ENCODE measurements around the gene MEF2A. TPM values are rescaled to one million over a fixed set of nuclear protein-coding genes. Genes with fewer than 3 reads are reported as not detected.

Gene MEF2A
- total RNA-seq, 4 donors from 2014 or later = 16.9 to 47.5 (median 24.3) TPM

DNA sequence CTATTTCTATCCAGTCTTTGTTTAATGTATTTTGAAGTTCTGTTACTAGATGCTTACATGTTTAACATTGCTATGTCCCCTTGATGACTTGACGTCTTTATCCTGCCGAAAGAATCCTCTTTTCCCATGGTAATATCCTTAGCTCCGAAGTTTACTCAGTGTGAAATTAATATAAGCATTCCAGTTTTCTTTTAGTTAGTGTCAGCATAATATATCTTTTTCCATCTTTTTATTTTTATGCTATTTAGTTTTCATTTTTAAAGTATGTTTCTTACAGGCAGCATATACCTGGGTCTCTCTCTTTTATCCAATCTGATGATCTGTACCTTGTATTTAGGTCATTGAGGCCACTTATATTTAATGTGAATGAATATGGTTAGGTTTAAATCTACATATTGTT is 39.1 kb upstream of the MEF2A start:
- TF ChIP-seq POLR2A (IDR thresholded peaks at IDR 0.05) = no peak
- TF ChIP-seq, protein P1, sequence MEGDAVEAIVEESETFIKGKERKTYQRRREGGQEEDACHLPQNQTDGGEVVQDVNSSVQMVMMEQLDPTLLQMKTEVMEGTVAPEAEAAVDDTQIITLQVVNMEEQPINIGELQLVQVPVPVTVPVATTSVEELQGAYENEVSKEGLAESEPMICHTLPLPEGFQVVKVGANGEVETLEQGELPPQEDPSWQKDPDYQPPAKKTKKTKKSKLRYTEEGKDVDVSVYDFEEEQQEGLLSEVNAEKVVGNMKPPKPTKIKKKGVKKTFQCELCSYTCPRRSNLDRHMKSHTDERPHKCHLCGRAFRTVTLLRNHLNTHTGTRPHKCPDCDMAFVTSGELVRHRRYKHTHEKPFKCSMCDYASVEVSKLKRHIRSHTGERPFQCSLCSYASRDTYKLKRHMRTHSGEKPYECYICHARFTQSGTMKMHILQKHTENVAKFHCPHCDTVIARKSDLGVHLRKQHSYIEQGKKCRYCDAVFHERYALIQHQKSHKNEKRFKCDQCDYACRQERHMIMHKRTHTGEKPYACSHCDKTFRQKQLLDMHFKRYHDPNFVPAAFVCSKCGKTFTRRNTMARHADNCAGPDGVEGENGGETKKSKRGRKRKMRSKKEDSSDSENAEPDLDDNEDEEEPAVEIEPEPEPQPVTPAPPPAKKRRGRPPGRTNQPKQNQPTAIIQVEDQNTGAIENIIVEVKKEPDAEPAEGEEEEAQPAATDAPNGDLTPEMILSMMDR (IDR thresholded peaks at IDR 0.05) = no peak
- H3K4me1 ChIP-seq = no peaks in the 10 kb centered on the region
- no peak for DNase-seq
- intact Hi-C loops (cut with DNase I) = no loop called here
- WGBS, 2 donors = 86% methylated on average over 3 of the region's 3 CpGs
- H3K9me3 ChIP-seq = no peaks in the 10 kb centered on the region
- no peak overlapping the region for H3K27ac ChIP-seq
- H3K27me3 ChIP-seq = no peaks in the 10 kb centered on the region
- H3K4me3 ChIP-seq = no peak overlapping the region
- no peaks in the 10 kb centered on the region for H3K36me3 ChIP-seq

DNA sequence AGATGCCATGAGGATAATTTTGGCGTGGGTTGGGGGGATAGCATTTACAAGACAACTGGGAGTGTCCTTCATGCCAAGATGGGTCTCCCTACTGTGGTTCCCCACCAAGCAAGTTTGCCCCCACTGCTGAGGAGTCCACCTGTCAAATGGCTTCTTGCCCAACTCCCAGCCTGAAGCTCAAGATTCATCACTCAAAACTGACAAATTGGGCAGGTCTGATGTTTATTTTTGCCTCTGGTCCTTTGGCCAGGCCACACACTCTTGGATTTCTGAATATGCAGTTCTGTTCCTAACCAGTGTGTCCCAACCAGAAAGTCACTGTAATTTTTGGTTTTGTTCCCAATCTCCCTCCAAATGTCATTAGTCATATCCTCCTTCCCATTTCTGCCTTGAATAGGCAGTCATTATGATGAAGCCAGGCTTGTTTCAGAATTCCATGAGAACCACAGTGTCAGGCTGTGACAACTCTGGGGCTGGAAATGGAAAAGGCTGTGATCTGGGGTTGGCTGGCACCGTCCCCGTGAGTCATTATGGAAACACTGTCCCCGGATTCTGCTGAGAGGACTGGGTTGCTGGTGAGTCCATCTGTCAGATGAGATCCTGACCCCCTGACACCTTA is 29.3 kb upstream of the MEF2A start:
- no peaks in the 10 kb centered on the region for H3K36me3 ChIP-seq
- no peak for DNase-seq
- peaks cover 0 to 15% (median 5%) of the 10 kb centered on the region in 3 donors for H3K4me1 ChIP-seq
- peak overlapping the region in 3 of 4 donors; percentile 49 to 75 (median 49) for H3K27ac ChIP-seq
- no peaks in the 10 kb centered on the region for H3K27me3 ChIP-seq
- TF ChIP-seq, protein P1 (IDR thresholded peaks at IDR 0.05) = no peak
- no peak for TF ChIP-seq POLR2A (IDR thresholded peaks at IDR 0.05)
- intact Hi-C loops (cut with DNase I) = no loop called here
- H3K4me3 ChIP-seq = no peak overlapping the region
- 28 to 30% methylated on average over 3 to 4 of the region's 4 CpGs for WGBS, 2 donors
- H3K9me3 ChIP-seq = no peaks in the 10 kb centered on the region

GRCh38 chr15:99537344-99537743 is 28.4 kb upstream of the MEF2A start:
- H3K36me3 ChIP-seq = no peaks in the 10 kb centered on the region
- H3K4me1 ChIP-seq = peaks cover 0 to 15% (median 5%) of the 10 kb centered on the region in 3 donors
- H3K27me3 ChIP-seq = no peaks in the 10 kb centered on the region
- no peak for DNase-seq
- intact Hi-C loops (cut with DNase I) = no loop called here
- H3K4me3 ChIP-seq = no peak overlapping the region
- peak overlapping the region in 3 of 4 donors; percentile 49 to 54 (median 49) for H3K27ac ChIP-seq
- H3K9me3 ChIP-seq = no peaks in the 10 kb centered on the region
- WGBS, 2 donors = 73 to 80% methylated on average over 4 of the region's 4 CpGs
- TF ChIP-seq POLR2A (IDR thresholded peaks at IDR 0.05) = no peak
- TF ChIP-seq, protein P1 (IDR thresholded peaks at IDR 0.05) = no peak

DNA sequence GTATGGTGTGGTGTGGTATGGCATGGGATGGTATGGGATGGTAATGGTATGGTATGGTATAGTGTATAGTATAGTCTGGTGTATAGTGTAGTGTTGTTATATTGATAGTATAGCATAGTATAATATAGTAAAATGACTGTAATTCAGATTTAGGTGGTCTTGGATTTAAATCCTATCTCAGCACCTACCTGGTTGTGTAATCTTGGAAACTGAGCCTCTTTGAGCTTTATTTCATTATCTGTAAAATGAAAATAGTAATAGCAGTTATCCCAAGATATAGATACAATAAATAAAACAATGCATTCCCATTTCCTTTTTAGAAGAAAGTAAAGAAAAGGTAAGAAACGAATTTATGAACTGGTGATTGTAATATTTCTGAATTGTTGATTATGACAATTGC is 27.5 kb upstream of the MEF2A start:
- no peak for TF ChIP-seq POLR2A (IDR thresholded peaks at IDR 0.05)
- TF ChIP-seq, protein P1 (IDR thresholded peaks at IDR 0.05) = no peak
- intact Hi-C loops (cut with DNase I) = no loop called here

DNA sequence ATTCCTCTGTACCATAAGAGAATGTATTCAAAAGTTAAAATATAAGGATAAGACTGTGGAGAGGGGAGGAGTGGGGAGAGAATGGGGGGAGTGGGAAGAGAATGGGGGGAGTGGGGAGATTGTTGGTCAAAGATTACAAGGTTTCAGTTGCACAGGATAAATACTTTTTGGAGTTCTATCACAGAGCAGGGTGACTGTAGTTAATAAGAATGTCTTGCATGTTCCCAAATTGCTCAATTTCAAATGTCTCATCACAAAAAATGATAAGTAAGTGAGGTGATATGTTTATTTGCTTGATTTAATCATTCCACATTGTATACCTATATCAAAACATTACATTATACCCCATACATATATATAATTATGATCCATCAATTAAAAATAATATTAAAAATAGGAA is 23.0 kb upstream of the MEF2A start:
- Histone ChIP-seq H3K36me3 (no peaks in the 10 kb centered on the region), H3K4me1 (no peaks in the 10 kb centered on the region), H3K9me3 (no peaks in the 10 kb centered on the region), H3K27me3 (no peaks in the 10 kb centered on the region), H3K4me3 (no peak overlapping the region), H3K27ac (no peak overlapping the region)
- DNase-seq = no peak
- TF ChIP-seq, protein P1 (IDR thresholded peaks at IDR 0.05) = no peak
- intact Hi-C loops (cut with DNase I) = no loop called here

More for the DNA sequence above, 27.5 kb upstream of the MEF2A start:
- Histone ChIP-seq H3K4me3 (no peak overlapping the region), H3K4me1 (peaks cover 0 to 15% (median 5%) of the 10 kb centered on the region in 3 donors), H3K36me3 (no peaks in the 10 kb centered on the region), H3K27ac (no peak overlapping the region), H3K27me3 (no peaks in the 10 kb centered on the region), H3K9me3 (no peaks in the 10 kb centered on the region)
- 65 to 74% methylated on average over 1 of the region's 1 CpG for WGBS, 2 donors
- DNase-seq = no peak
